Measurements from ENCODE around the gene OBSCN.

DNA sequence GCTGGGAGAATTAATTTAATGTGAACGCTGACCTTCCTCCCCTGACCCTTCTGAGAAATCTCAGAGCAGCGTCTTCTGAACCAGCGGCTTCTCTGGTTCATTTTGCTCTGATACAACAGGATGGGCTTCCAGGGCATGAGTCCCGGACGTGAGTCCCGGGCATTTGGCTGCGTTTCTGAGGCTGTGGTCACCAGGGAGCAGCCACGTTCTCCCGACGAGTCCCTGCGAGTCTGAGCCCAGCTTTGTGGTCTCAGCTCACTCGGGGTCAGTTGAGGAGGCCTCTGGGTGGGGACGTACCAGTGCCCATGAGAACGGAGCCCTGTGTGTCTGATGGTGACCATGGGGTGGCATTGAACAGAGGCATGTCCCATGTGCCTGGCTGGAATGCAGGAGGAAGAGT lies 17.7 kb upstream of the OBSCN start:
- TF ChIP-seq, protein P1, sequence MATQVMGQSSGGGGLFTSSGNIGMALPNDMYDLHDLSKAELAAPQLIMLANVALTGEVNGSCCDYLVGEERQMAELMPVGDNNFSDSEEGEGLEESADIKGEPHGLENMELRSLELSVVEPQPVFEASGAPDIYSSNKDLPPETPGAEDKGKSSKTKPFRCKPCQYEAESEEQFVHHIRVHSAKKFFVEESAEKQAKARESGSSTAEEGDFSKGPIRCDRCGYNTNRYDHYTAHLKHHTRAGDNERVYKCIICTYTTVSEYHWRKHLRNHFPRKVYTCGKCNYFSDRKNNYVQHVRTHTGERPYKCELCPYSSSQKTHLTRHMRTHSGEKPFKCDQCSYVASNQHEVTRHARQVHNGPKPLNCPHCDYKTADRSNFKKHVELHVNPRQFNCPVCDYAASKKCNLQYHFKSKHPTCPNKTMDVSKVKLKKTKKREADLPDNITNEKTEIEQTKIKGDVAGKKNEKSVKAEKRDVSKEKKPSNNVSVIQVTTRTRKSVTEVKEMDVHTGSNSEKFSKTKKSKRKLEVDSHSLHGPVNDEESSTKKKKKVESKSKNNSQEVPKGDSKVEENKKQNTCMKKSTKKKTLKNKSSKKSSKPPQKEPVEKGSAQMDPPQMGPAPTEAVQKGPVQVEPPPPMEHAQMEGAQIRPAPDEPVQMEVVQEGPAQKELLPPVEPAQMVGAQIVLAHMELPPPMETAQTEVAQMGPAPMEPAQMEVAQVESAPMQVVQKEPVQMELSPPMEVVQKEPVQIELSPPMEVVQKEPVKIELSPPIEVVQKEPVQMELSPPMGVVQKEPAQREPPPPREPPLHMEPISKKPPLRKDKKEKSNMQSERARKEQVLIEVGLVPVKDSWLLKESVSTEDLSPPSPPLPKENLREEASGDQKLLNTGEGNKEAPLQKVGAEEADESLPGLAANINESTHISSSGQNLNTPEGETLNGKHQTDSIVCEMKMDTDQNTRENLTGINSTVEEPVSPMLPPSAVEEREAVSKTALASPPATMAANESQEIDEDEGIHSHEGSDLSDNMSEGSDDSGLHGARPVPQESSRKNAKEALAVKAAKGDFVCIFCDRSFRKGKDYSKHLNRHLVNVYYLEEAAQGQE (IDR thresholded peaks at IDR 0.05; ENCODE audit: borderline replicate concordance in 1 of 2, low read depth in 1 of 2, low read length in 2 of 2), result no peak
- TF ChIP-seq NFYB (CRISPR knock-in tag; IDR thresholded peaks at IDR 0.05) (no peak), ZNF777 (CRISPR knock-in tag; IDR thresholded peaks at IDR 0.05) (no peak), POLR2AphosphoS2 (IDR thresholded peaks at IDR 0.05; ENCODE audit: low read depth, low read length) (no peak), CREM (IDR thresholded peaks at IDR 0.05) (no peak), CREM (CRISPR knock-in tag; IDR thresholded peaks at IDR 0.05) (no peak), EZH2 (conservative IDR thresholded peaks at IDR 0.05; ENCODE audit: low read depth, low read length) (no peak), ZBTB21 (CRISPR knock-in tag; IDR thresholded peaks at IDR 0.05) (no peak), POLR2A (IDR thresholded peaks at IDR 0.05; ENCODE audit: insufficient read depth in 1 of 2, low read depth in 2 of 2, low read length in 2 of 2) (no peak), TEAD3 (CRISPR knock-in tag; optimal IDR thresholded peaks at IDR 0.05; ENCODE audit: borderline replicate concordance) (no peak), RXRA (CRISPR knock-in tag; IDR thresholded peaks at IDR 0.05) (no peak), ZNF232 (CRISPR knock-in tag; IDR thresholded peaks at IDR 0.05; ENCODE audit: borderline replicate concordance) (no peak)
- TF ChIP-seq, protein P2, sequence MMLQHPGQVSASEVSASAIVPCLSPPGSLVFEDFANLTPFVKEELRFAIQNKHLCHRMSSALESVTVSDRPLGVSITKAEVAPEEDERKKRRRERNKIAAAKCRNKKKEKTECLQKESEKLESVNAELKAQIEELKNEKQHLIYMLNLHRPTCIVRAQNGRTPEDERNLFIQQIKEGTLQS (CRISPR knock-in tag; IDR thresholded peaks at IDR 0.05), result no peak
- TF ChIP-seq, protein P3, sequence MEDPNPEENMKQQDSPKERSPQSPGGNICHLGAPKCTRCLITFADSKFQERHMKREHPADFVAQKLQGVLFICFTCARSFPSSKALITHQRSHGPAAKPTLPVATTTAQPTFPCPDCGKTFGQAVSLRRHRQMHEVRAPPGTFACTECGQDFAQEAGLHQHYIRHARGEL (CRISPR knock-in tag; IDR thresholded peaks at IDR 0.05), result no peak
- TF ChIP-seq, protein P4, sequence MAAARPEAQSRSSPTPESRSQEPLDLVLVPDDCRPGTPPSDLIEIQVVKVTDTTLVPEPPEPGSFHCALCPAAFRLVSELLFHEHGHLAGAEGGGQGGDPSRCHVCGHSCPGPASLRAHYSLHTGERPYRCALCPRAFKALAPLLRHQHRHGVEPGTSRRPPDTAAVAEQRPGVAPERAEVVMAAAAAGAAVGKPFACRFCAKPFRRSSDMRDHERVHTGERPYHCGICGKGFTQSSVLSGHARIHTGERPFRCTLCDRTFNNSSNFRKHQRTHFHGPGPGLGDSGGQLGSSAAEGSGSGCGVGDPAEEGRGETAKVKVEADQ (CRISPR knock-in tag; IDR thresholded peaks at IDR 0.05; ENCODE audit: borderline replicate concordance), result no peak
